SU-DHL-6 (cell line): ENCODE results near the gene PTPRJ.

Experiments used
- H2AFZ ChIP-seq: fragments of 200-600 bp; sonication (generic); 2 replicates; pipeline ENCODE4 v1.6.1; 2014; ENCODE audit warnings: low read depth, mild to moderate bottlenecking, moderate library complexity, mixed read lengths, antibody characterized with exemption, low read length; ENCODE audit not compliant: severe bottlenecking
- H3F3A ChIP-seq: fragments of 200-600 bp; shearing (Covaris generic); 2 replicates; pipeline ENCODE4 v1.6.0; 2016; ENCODE audit warnings: antibody characterized with exemption, mild to moderate bottlenecking; ENCODE audit not compliant: insufficient read depth
- H3K27ac ChIP-seq: fragments of 200-600 bp; sonication (generic); 2 replicates; pipeline ENCODE4 v1.5.1; 2016; ENCODE audit warnings: low read depth, mild to moderate bottlenecking, low read length, moderate library complexity, mixed read lengths
- H3K27me3 ChIP-seq: fragments of 200-600 bp; sonication (generic), shearing (Covaris generic); 2 replicates; pipeline ENCODE4 v1.6.0; 2014; ENCODE audit warnings: mild to moderate bottlenecking, low read length
- H3K36me3 ChIP-seq: fragments of 200-600 bp; sonication (generic); 2 replicates; pipeline ENCODE4 v1.6.1; 2014; ENCODE audit warnings: mild to moderate bottlenecking, low read length, mixed read lengths
- H3K4me2 ChIP-seq: fragments of 300-600, 200-600 bp; shearing (Covaris generic), sonication (generic); 2 replicates; pipeline ENCODE4 v1.6.0; 2014; ENCODE audit warnings: low read length, low read depth, mild to moderate bottlenecking; ENCODE audit not compliant: poor library complexity, severe bottlenecking
- H3K4me3 ChIP-seq: fragments of 200-600 bp; sonication (generic); 2 replicates; pipeline ENCODE4 v1.5.1; 2014; ENCODE audit warnings: antibody characterized with exemption, low read length, mild to moderate bottlenecking, mixed read lengths; ENCODE audit not compliant: insufficient read depth, poor library complexity, severe bottlenecking
- H3K79me2 ChIP-seq: fragments of 200-600 bp; sonication (generic); 2 replicates; pipeline ENCODE4 v1.6.1; 2014; ENCODE audit warnings: mild to moderate bottlenecking, low read length, moderate library complexity; ENCODE audit not compliant: insufficient read depth
- H3K9ac ChIP-seq: fragments of 200-600 bp; sonication (generic); 2 replicates; pipeline ENCODE4 v1.7.0; 2014; ENCODE audit warnings: mild to moderate bottlenecking, low read length
- H3K9me2 ChIP-seq: fragments of 200-600 bp; sonication (generic); replicated peaks from 2 replicates; pipeline ENCODE4 v1.6.1; 2014; ENCODE audit warnings: low read length; ENCODE audit not compliant: insufficient read depth
- H3K9me3 ChIP-seq: fragments of 200-600 bp; sonication (generic); 2 replicates; pipeline ENCODE4 v1.6.1; 2014; ENCODE audit warnings: low read length, mixed read lengths; ENCODE audit not compliant: insufficient read depth
- H4K20me1 ChIP-seq: fragments of 200-600 bp; sonication (generic); 2 replicates; pipeline ENCODE4 v1.6.1; 2014; ENCODE audit warnings: low read depth, mild to moderate bottlenecking, antibody characterized with exemption, low read length, moderate library complexity, mixed read lengths
- CTCF ChIP-seq: fragments of 200-600 bp; sonication (generic); IDR thresholded peaks from one replicate; pipeline ENCODE4 v1.5.1; 2017; ENCODE audit warnings: antibody characterized with exemption, mild to moderate bottlenecking, low read length, moderate library complexity; ENCODE audit not compliant: insufficient read depth, poor library complexity, severe bottlenecking
- EZH2phosphoT487 ChIP-seq: fragments of 200-600 bp; sonication (generic), shearing (Covaris generic); conservative IDR thresholded peaks from 2 replicates; pipeline ENCODE4 v1.6.1; 2018; ENCODE audit warnings: mild to moderate bottlenecking, antibody characterized with exemption, low read length, moderate library complexity, mixed read lengths

PTPRJ gene

GRCh38 chr11:47943721-47944586 is 36.4 kb upstream of the PTPRJ start:
- TF ChIP-seq EZH2phosphoT487 (no peak), CTCF (no peak)
- Histone ChIP-seq H3K27ac (no peak overlapping the region), H3K36me3 (no peaks in the 10 kb centered on the region), H3F3A (no peaks in the 10 kb centered on the region), H3K4me3 (no peak overlapping the region), H3K27me3 (no peaks in the 10 kb centered on the region), H4K20me1 (no peaks in the 10 kb centered on the region), H3K9me3 (no peaks in the 10 kb centered on the region), H3K4me2 (no peak overlapping the region), H2AFZ (no peak overlapping the region), H3K79me2 (no peaks in the 10 kb centered on the region), H3K9me2 (no peaks in the 10 kb centered on the region), H3K9ac (no peak overlapping the region)

GRCh38 chr11:47944632-47945031 is 35.7 kb upstream of the PTPRJ start:
- H3K79me2 ChIP-seq, result no peaks in the 10 kb centered on the region
- no peak overlapping the region for H3K4me2 ChIP-seq
- no peak overlapping the region for H2AFZ ChIP-seq

GRCh38 chr11:47946682-47947559 is 33.4 kb upstream of the PTPRJ start:
- Histone ChIP-seq H3F3A (no peaks in the 10 kb centered on the region), H3K36me3 (no peaks in the 10 kb centered on the region), H3K9me3 (no peaks in the 10 kb centered on the region), H3K4me3 (no peak overlapping the region), H3K9me2 (no peaks in the 10 kb centered on the region), H3K4me2 (no peak overlapping the region), H3K27me3 (no peaks in the 10 kb centered on the region), H2AFZ (no peak overlapping the region), H3K79me2 (no peaks in the 10 kb centered on the region), H3K27ac (no peak overlapping the region), H4K20me1 (no peaks in the 10 kb centered on the region), H3K9ac (no peak overlapping the region)
- TF ChIP-seq EZH2phosphoT487 (no peak), CTCF (no peak)

More at GRCh38 chr11:47944632-47945031, 35.7 kb upstream of the PTPRJ start:
- TF ChIP-seq EZH2phosphoT487 (no peak), CTCF (no peak)
- H4K20me1 ChIP-seq, result no peaks in the 10 kb centered on the region
- H3K27me3 ChIP-seq, result no peaks in the 10 kb centered on the region
- no peaks in the 10 kb centered on the region for H3F3A ChIP-seq
- no peaks in the 10 kb centered on the region for H3K9me2 ChIP-seq
- H3K9me3 ChIP-seq, result no peaks in the 10 kb centered on the region
- H3K36me3 ChIP-seq, result no peaks in the 10 kb centered on the region
- H3K9ac ChIP-seq, result no peak overlapping the region
- no peak overlapping the region for H3K27ac ChIP-seq
- H3K4me3 ChIP-seq, result no peak overlapping the region
